Right lobe of liver (tissue), 4 donors: ENCODE results near the gene RPAP3.

Source experiments
- CTCF ChIP-seq, 4 donors: fragments of 200-600 bp in 3 of 4; fragments of 450-650 bp in 1 of 4; IDR thresholded peaks; one replicate each; pipeline versions ENCODE4 v1.5.1 to v1.8.0; 2016 to 2022; ENCODE audit warnings: antibody characterized with exemption in 4 of 4, mild to moderate bottlenecking in 2 of 4
- POLR2A ChIP-seq: fragments of 450-650 bp; IDR thresholded peaks from one replicate; pipeline ENCODE4 v1.6.1; 2017; ENCODE audit warnings: antibody characterized with exemption, mild to moderate bottlenecking
- donor health status: DM: no; HTN: no; CAD: no.
- donor health status: DM: no; HTN: no; CAD: no.
- donor health status: DM: no; HTN: yes; CAD: no.

- TF ChIP-seq CTCF (IDR thresholded peaks at IDR 0.05) (no peak), POLR2A (no peak)
Observed at GRCh38 chr12:47733142-47733541, 27.3 kb upstream of the RPAP3 start.
